Spinal cord (tissue), 10 donors: Measurements from ENCODE around the gene CXCR5. TPM values are rescaled to one million over a fixed set of nuclear protein-coding genes. Genes with fewer than 3 reads are reported as not detected.

Experiments
- DNase-seq, 6 donors: peaks; one replicate each; pipeline versions ENCODE4 v3.0.0 to v3.0.0-alpha.2; 2013 to 2015; ENCODE audit warnings: low spot score in 6 of 6, low read depth in 4 of 6
- H3K27ac ChIP-seq: one replicate; pipeline ENCODE4 v1.5.1; 2013; ENCODE audit warnings: low read depth, low read length, control low read depth
- H3K27me3 ChIP-seq: one replicate; pipeline ENCODE4 v1.6.1; 2013; ENCODE audit warnings: low read length; ENCODE audit not compliant: control insufficient read depth, insufficient read depth
- H3K36me3 ChIP-seq: one replicate; pipeline ENCODE4 v1.6.1; 2013; ENCODE audit warnings: low read length; ENCODE audit not compliant: control insufficient read depth, insufficient read depth
- H3K4me1 ChIP-seq: one replicate; pipeline ENCODE4 v1.6.1; 2013; ENCODE audit warnings: low read length; ENCODE audit not compliant: control insufficient read depth, insufficient read depth
- H3K4me3 ChIP-seq: one replicate; pipeline ENCODE4 v1.5.1; 2013; ENCODE audit warnings: low read depth, low read length, control low read depth
- H3K9me3 ChIP-seq: one replicate; pipeline ENCODE4 v1.6.1; 2013; ENCODE audit warnings: low read length; ENCODE audit not compliant: control insufficient read depth, insufficient read depth
- WGBS: methylation state at CpG from one replicate; pipeline ENCODE4 v1.1.5; 2013; ENCODE audit warnings: missing lambda C conversion rate; ENCODE audit not compliant: insufficient coverage; 5-methylcytosine and 5-hydroxymethylcytosine counted together
- polyA plus RNA-seq, 2 donors: library from polyadenylated mRNA; unstranded; fragments of 120-200 nt; gene quantifications; one replicate each; pipeline ENCODE4 v1.2.1, GENCODE V29; 2013; ENCODE audit not compliant: insufficient read length in 2 of 2
- total RNA-seq, 2 donors: library from RNA; depleted of rRNA in 1 of 2; stranded (reverse); fragments of 120-200 nt in 1 of 2; fragments of >200 nt in 1 of 2; gene quantifications; one replicate each; pipeline versions ENCODE4 v1.2.3 to v1.2.4, GENCODE V29; 2013 to 2014
- donor health status: healthy.

Gene CXCR5
- total and polyA plus RNA-seq, 4 donors = not detected

DNA sequence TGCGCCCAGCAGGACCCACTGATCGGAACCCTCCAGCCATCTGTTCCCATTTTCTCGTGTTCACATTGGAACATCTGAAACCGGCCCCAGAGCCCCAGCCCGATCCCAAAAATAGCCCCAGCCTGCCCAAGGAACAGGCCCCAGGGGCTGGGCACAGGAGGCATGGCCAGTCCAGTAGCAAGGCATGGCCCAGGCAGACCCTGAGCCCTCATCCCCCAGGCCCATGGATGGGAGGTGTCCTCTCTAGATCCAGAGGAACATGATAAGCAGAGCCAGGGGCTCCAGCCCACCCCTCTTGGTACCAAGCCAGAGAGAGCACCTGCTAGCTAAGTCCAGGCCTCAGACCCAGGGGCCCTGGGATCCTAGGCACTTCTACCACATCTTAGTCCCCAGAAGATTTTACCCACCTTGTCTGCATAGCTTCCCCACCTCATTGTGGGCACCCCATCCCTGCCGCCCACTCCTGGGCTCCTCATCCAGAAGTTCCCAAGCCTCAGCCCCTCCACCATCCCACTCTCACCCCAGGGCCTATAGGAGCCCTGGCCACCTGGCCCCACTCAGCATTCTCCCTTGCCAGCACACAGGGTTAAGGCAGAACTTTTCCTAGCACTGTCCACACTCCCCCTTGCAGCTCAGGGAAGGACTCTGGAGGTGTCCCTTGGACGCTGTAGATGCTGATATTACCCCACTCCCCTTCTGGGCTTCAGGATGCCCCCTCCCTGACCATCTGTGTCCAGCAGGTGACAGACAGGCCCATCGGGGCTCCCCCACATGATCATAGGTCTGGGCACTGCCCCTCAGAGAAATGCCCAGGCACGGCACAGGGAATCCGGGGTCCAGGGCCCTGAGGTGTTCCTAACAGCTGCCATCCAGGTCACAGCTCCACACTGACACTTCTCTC, 32.5 kb downstream of the CXCR5 start:
- H3K36me3 ChIP-seq = peaks cover 33% of the 10 kb centered on the region
- no peak overlapping the region for H3K4me3 ChIP-seq
- H3K4me1 ChIP-seq = peaks cover 98% of the 10 kb centered on the region
- DNase-seq = no peak
- peak overlapping the region; percentile 94 for H3K27ac ChIP-seq
- no peaks in the 10 kb centered on the region for H3K9me3 ChIP-seq
- H3K27me3 ChIP-seq = no peaks in the 10 kb centered on the region
- 34% methylated on average over 10 of the region's 10 CpGs for WGBS

- Histone ChIP-seq H3K36me3 (peaks cover 29% of the 10 kb centered on the region), H3K9me3 (no peaks in the 10 kb centered on the region), H3K4me1 (peaks cover 98% of the 10 kb centered on the region), H3K4me3 (no peak overlapping the region), H3K27me3 (no peaks in the 10 kb centered on the region), H3K27ac (peak overlapping the region; percentile 94)
- WGBS = 42% methylated on average over 5 of the region's 8 CpGs
- DNase-seq = no peak
Measured at GRCh38 chr11:118916842-118917388, 33.2 kb downstream of the CXCR5 start.

GRCh38 chr11:118917481-118918127, 33.9 kb downstream of the CXCR5 start:
- Histone ChIP-seq H3K36me3 (peaks cover 34% of the 10 kb centered on the region), H3K9me3 (no peaks in the 10 kb centered on the region), H3K27ac (peak overlapping the region; percentile 94), H3K4me3 (peak overlapping the region; percentile 11), H3K4me1 (peaks cover 98% of the 10 kb centered on the region), H3K27me3 (no peaks in the 10 kb centered on the region)
- WGBS = 42% methylated on average over 11 of the region's 13 CpGs
- no peak for DNase-seq

GRCh38 chr11:118918128-118918685, 34.5 kb downstream of the CXCR5 start:
- Histone ChIP-seq H3K36me3 (peaks cover 36% of the 10 kb centered on the region), H3K4me3 (peak overlapping the region; percentile 11), H3K9me3 (no peaks in the 10 kb centered on the region), H3K27me3 (no peaks in the 10 kb centered on the region), H3K4me1 (peaks cover 98% of the 10 kb centered on the region), H3K27ac (peak overlapping the region; percentile 94)
- 17% methylated on average over 9 of the region's 14 CpGs for WGBS
- DNase-seq = peak in 2 of 6 donors; percentile 62 to 82

GRCh38 chr11:118918686-118919280, 35.1 kb downstream of the CXCR5 start:
- Histone ChIP-seq H3K27me3 (no peaks in the 10 kb centered on the region), H3K36me3 (peaks cover 40% of the 10 kb centered on the region), H3K4me1 (peaks cover 98% of the 10 kb centered on the region), H3K9me3 (no peaks in the 10 kb centered on the region), H3K27ac (peak overlapping the region; percentile 94), H3K4me3 (peak overlapping the region; percentile 33)
- 28% methylated on average over 6 of the region's 13 CpGs for WGBS
- DNase-seq = no peak

DNA sequence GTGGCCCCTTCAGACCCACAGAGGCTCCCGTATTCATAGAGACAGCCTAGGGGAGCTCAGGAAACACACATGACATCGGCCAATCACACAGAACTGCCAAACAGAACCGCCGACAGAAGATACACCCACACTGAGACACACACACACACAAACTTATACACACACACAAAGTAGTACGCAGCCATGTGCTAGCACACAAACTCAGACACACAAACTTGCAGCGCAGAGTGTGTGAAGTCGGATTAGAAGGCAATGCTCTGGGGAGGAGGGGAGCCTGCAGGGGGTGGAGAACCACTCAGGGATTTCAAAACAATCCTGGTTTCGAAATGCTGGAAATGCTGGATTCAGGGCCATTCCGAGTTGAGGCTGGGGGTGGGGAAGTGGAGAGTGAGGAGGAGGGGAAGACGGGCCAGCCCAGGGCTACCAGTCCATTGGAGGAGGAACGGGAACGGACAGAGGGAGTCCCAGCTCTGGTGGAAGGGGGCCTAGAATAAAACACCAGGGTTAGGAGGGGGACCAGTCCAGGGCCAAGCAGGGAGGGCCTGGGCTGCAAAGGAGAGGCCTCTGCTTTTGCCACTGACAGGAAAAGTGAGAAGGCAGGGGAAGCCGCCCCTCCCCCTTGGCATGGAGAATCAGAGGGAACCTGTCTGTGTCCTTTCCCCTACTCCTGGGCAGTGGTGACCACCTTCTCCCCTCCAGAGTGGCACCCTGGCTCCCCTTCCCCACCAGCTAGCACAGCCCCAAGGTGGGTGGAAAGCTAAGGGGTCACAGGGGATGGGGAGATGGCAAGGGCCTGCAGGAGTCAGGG, 37.6 kb downstream of the CXCR5 start:
- Histone ChIP-seq H3K27me3 (no peaks in the 10 kb centered on the region), H3K36me3 (peaks cover 27% of the 10 kb centered on the region), H3K9me3 (no peaks in the 10 kb centered on the region), H3K4me3 (peak overlapping the region; percentile 95), H3K27ac (peak overlapping the region; percentile 82), H3K4me1 (peaks cover 88% of the 10 kb centered on the region)
- WGBS = 14% methylated on average over 11 of the region's 13 CpGs
- DNase-seq = no peak

GRCh38 chr11:118921929-118922744, 38.4 kb downstream of the CXCR5 start:
- WGBS = 17% methylated on average over 18 of the region's 20 CpGs
- peak in 1 of 6 donors; percentile 72 for DNase-seq
- Histone ChIP-seq H3K4me1 (peaks cover 86% of the 10 kb centered on the region), H3K9me3 (no peaks in the 10 kb centered on the region), H3K27me3 (no peaks in the 10 kb centered on the region), H3K27ac (peak overlapping the region; percentile 88), H3K4me3 (peak overlapping the region; percentile 95), H3K36me3 (peaks cover 23% of the 10 kb centered on the region)

DNA sequence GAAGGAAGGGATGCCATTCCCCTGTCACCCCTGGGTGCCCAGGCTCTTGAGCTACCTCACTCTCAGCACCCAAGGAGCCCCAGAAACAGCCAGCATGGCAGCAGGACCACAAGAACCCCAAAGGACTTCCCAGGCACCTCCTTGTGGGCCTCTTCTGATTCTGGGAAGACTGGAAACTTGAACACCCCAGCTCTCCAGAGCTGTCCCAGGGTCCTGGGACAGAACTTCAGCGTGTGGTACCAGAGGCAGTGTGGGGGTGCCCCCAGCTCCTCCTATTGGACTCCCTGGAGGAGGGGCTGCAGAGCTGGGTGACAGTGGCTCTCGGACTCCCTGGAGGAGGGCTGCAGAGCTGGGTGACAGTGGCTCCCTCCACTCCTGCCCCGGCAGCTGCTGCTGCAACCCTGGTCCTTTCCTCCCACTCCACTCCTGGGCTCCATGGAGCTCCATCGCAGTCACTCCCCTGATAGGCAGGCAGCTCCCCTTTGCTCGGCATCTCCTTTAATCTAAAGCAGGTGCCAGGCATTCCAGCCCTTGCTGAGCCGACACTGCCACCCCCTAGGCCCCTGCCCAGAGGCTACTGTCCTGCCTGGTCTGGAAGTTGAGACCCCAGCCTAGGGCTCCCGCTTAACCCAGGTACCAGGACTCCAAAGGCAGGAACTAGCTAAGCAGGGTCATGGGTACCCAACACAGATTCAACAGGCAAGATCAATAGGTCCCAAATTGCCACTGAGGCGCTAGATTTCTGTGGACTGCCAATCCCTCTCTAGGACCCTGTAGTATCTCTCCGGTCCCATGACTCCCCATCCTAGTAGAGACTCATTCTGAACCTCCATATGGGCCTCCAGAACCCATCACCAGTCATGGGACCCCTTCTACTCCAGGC, 39.3 kb downstream of the CXCR5 start:
- peak overlapping the region; percentile 95 for H3K4me3 ChIP-seq
- H3K36me3 ChIP-seq = peaks cover 17% of the 10 kb centered on the region
- 49% methylated on average over 8 of the region's 9 CpGs for WGBS
- no peak for DNase-seq
- no peaks in the 10 kb centered on the region for H3K9me3 ChIP-seq
- H3K4me1 ChIP-seq = peaks cover 83% of the 10 kb centered on the region
- no peaks in the 10 kb centered on the region for H3K27me3 ChIP-seq
- H3K27ac ChIP-seq = peak overlapping the region; percentile 88
